IMR-90 (cell line): Measurements from ENCODE around the gene TRPM3. TPM values are rescaled to one million over a fixed set of nuclear protein-coding genes. Genes with fewer than 3 reads are reported as not detected.

Experiments used
- ATAC-seq: fragments of 200-7000 bp; cut with Tn5 transposase; 2 replicates; pipeline ENCODE4 v1.9.1; 2020; ENCODE audit warnings: low read depth, mild to moderate bottlenecking, moderate library complexity
- BruUV-seq: library from RNA; stranded (reverse); fragments of 400-500 nt; replicated peaks from 2 replicates; lab custom pipeline; 2021; lab: Mats Ljungman, UMichigan
- CTCF ChIA-PET: fragments of 300-600 bp; formaldehyde crosslinking; extraction: SDS; loops from one replicate; lab custom pipeline; 2021; ENCODE audit warnings: antibody characterized with exemption; lab: Yijun Ruan, JAX
- POLR2A ChIA-PET: fragments of 300-600 bp; sonication (Branson Sonifier 250); formaldehyde crosslinking; loops from one replicate; lab custom pipeline; 2022; ENCODE audit warnings: antibody characterized with exemption; ENCODE audit not compliant: unreplicated experiment; lab: Charles Lee
- DNase-seq: peaks from one replicate; pipeline ENCODE4 v3.0.0; 2013
- H2AFZ ChIP-seq: replicated peaks from 2 replicates; pipeline ENCODE3; 2013; ENCODE audit warnings: low read length, mild to moderate bottlenecking; ENCODE audit not compliant: poor library complexity
- H2AK5ac ChIP-seq: 2 replicates; pipeline ENCODE4 v1.6.1; 2013; ENCODE audit warnings: low read depth, low read length, inconsistent platforms
- H2AK9ac ChIP-seq: replicated peaks from 2 replicates; pipeline ENCODE3; 2013; ENCODE audit warnings: mild to moderate bottlenecking, low read depth, low read length, moderate library complexity; ENCODE audit not compliant: poor library complexity
- H2BK120ac ChIP-seq: 2 replicates; pipeline ENCODE4 v1.6.1; 2013; ENCODE audit warnings: low read depth, low read length, inconsistent platforms
- H2BK15ac ChIP-seq: 3 replicates; pipeline ENCODE4 v1.6.1; 2013; ENCODE audit warnings: low read depth, low read length, inconsistent platforms
- H2BK20ac ChIP-seq: 2 replicates; pipeline ENCODE4 v1.6.1; 2013; ENCODE audit warnings: low read depth, mild to moderate bottlenecking, inconsistent platforms, low read length, moderate library complexity
- H2BK5ac ChIP-seq: 2 replicates; pipeline ENCODE4 v1.6.1; 2013; ENCODE audit warnings: mild to moderate bottlenecking, low read depth, low read length, inconsistent platforms; ENCODE audit not compliant: poor library complexity, severe bottlenecking
- H3K14ac ChIP-seq: replicated peaks from 2 replicates; pipeline ENCODE4 v1.6.1; 2013; ENCODE audit warnings: low read depth, low read length, inconsistent platforms
- H3K18ac ChIP-seq: 2 replicates; pipeline ENCODE4 v1.6.1; 2013; ENCODE audit warnings: low read depth, low read length, control low read depth
- H3K23ac ChIP-seq: 2 replicates; pipeline ENCODE4 v1.6.1; 2013; ENCODE audit warnings: low read depth, low read length, inconsistent platforms
- H3K27ac ChIP-seq: 2 replicates; pipeline ENCODE4 v1.5.1; 2013; ENCODE audit warnings: mild to moderate bottlenecking, control low read depth, low read length; ENCODE audit not compliant: insufficient read depth
- H3K27me3 ChIP-seq: 2 replicates; pipeline ENCODE4 v1.6.1; 2013; ENCODE audit warnings: low read length; ENCODE audit not compliant: control insufficient read depth, insufficient read depth
- H3K36me3 ChIP-seq: 2 replicates; pipeline ENCODE4 v1.6.1; 2013; ENCODE audit warnings: low read length, mixed read lengths; ENCODE audit not compliant: control insufficient read depth, insufficient read depth
- H3K4ac ChIP-seq: 2 replicates; pipeline ENCODE4 v1.6.1; 2013; ENCODE audit warnings: low read depth, low read length, inconsistent platforms
- H3K4me1 ChIP-seq: 2 replicates; pipeline ENCODE4 v1.6.1; 2013; ENCODE audit warnings: low read length, mixed read lengths; ENCODE audit not compliant: control insufficient read depth, insufficient read depth
- H3K4me2 ChIP-seq: 2 replicates; pipeline ENCODE4 v1.6.1; 2013; ENCODE audit warnings: low read depth, mild to moderate bottlenecking, control low read depth, low read length, moderate library complexity
- H3K4me3 ChIP-seq: 2 replicates; pipeline ENCODE4 v1.5.1; 2013; ENCODE audit warnings: low read depth, mild to moderate bottlenecking, control low read depth, low read length, moderate library complexity; ENCODE audit not compliant: insufficient read depth
- H3K56ac ChIP-seq: 2 replicates; pipeline ENCODE4 v1.6.1; 2013; ENCODE audit warnings: low read length, inconsistent platforms; ENCODE audit not compliant: insufficient read depth; ENCODE audit errors: extremely low read depth
- H3K79me1 ChIP-seq, 2 experiments: 2 replicates each; pipeline ENCODE4 v1.6.1; 2013; ENCODE audit warnings: low read length in 2 of 2, inconsistent platforms in 1 of 2, low read depth in 1 of 2
- H3K9ac ChIP-seq: 2 replicates; pipeline ENCODE4 v1.6.1; 2013; ENCODE audit warnings: low read depth, low read length, control low read depth
- H3K9me1 ChIP-seq: 2 replicates; pipeline ENCODE4 v1.6.1; 2013; ENCODE audit warnings: low read length, inconsistent platforms; ENCODE audit not compliant: insufficient read depth
- H3K9me3 ChIP-seq: 2 replicates; pipeline ENCODE4 v1.6.1; 2013; ENCODE audit warnings: low read length; ENCODE audit not compliant: control insufficient read depth, insufficient read depth
- H4K20me1 ChIP-seq: 2 replicates; pipeline ENCODE4 v1.6.1; 2013; ENCODE audit warnings: low read length, inconsistent platforms; ENCODE audit not compliant: insufficient read depth
- H4K5ac ChIP-seq: 2 replicates; pipeline ENCODE4 v1.6.1; 2013; ENCODE audit warnings: mild to moderate bottlenecking, low read depth, low read length, control low read depth
- H4K8ac ChIP-seq, 2 experiments: 2 replicates each; pipeline ENCODE4 v1.6.1; 2013; ENCODE audit warnings: low read depth in 2 of 2, low read length in 2 of 2, control low read depth in 1 of 2, inconsistent platforms in 1 of 2
- H4K91ac ChIP-seq: 2 replicates; pipeline ENCODE4 v1.6.1; 2013; ENCODE audit warnings: low read depth, low read length, inconsistent platforms; ENCODE audit not compliant: insufficient read depth
- BHLHE40 ChIP-seq: fragments of 150-350 bp; IDR thresholded peaks from 2 replicates; pipeline ENCODE4 v1.6.1; 2016; ENCODE audit warnings: mild to moderate bottlenecking, low read depth, low read length
- MXI1 ChIP-seq: IDR thresholded peaks from 2 replicates; pipeline ENCODE4 v1.6.1; 2012; ENCODE audit warnings: low read depth, mild to moderate bottlenecking, low read length, moderate library complexity, borderline replicate concordance
- NFE2L2 ChIP-seq: fragments of 150-350 bp; IDR thresholded peaks from 2 replicates; pipeline ENCODE4 v1.6.1; 2016; ENCODE audit warnings: low read depth, mild to moderate bottlenecking, low read length
- POLR2A ChIP-seq: IDR thresholded peaks from 2 replicates; pipeline ENCODE4 v1.6.1; 2012; ENCODE audit warnings: mild to moderate bottlenecking, low read depth, low read length
- RAD21 ChIP-seq: IDR thresholded peaks from 2 replicates; pipeline ENCODE4 v1.6.1; 2012; ENCODE audit warnings: low read length, improper control_type of control experiment
- WGBS, 2 experiments: methylation state at CpG; one replicate each; pipeline versions ENCODE4 v1.1.5 to v1.1.7; 2013; ENCODE audit warnings: missing lambda C conversion rate in 2 of 2; ENCODE audit not compliant: insufficient read length in 1 of 2; ENCODE audit errors: extremely low coverage in 2 of 2; 5-methylcytosine and 5-hydroxymethylcytosine counted together
- dilution Hi-C: fragments of 300-500 bp; cut with HindIII; formaldehyde crosslinking; loops from one replicate; pipeline ENCODE4 v1.14.3; 2018; ENCODE audit warnings: low sequenced_read_pairs; ENCODE audit not compliant: unreplicated experiment
- in situ Hi-C: fragments of 300-500 bp; cut with MboI; formaldehyde crosslinking; loops from 3 replicates; pipeline ENCODE4 v1.14.3; 2019; ENCODE audit warnings: low sequenced_read_pairs, inconsistent platforms, mixed read lengths
- intact Hi-C: fragments of 100-400 bp; cut with micrococcal nuclease; formaldehyde crosslinking; loops from 2 replicates; pipeline ENCODE4 v1.10.0; 2022
- polyA plus RNA-seq, 3 experiments: library from polyadenylated mRNA; depleted of rRNA; stranded (reverse); fragments of >200 nt; gene quantifications; 2 replicates each; pipeline ENCODE4 v1.2.3, GENCODE V29; 2012; ENCODE audit warnings: low replicate concordance in 1 of 3
- total RNA-seq: library from RNA; depleted of rRNA; stranded (reverse); fragments of >200 nt; gene quantifications from 2 replicates; pipeline ENCODE4 v1.2.3, GENCODE V29; 2012
- TF ChIP-seq, protein P1 (sequence below): fragments of 150-350 bp; IDR thresholded peaks from 2 replicates; pipeline ENCODE4 v1.6.1; 2016; ENCODE audit warnings: low read depth, mild to moderate bottlenecking, low read length, moderate library complexity, borderline replicate concordance
- TF ChIP-seq, protein P2 (sequence below): conservative IDR thresholded peaks from 2 replicates; pipeline ENCODE4 v1.5.1; 2012; ENCODE audit warnings: mild to moderate bottlenecking, low read depth, low read length, improper control_type of control experiment

Gene TRPM3
- total and polyA plus RNA-seq, 2 of the 4 experiments (the other 2 are of a cell fraction), result not detected

DNA sequence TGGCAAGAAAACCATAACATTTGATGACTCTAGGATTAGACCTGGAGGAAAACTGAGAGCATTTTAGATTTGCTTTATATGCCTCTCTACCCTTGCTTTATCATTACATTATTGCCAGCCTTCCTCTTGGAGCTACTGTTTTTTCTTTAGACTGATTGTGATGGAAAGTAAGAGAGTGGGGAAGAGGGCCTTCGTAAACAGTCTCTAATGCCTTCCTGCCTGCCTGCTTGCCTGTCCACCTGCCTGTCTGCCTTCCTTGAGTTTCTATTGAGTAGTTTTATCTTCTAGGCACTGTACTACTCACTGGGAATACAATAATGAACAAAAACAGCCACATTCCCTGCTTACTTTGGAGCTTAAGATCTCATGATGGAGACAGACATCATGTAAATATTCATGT lies 189.3 kb downstream of the TRPM3 start:
- Histone ChIP-seq H4K20me1 (no peaks in the 10 kb centered on the region), H3K4ac (no peak overlapping the region), H2AK9ac (no peak overlapping the region), H3K79me1 (no peaks in the 10 kb centered on the region), H3K14ac (no peak overlapping the region), H2AFZ (no peak overlapping the region), H3K27me3 (peaks cover 13% of the 10 kb centered on the region; the same call in 1 of the 2 replicates), H3K9ac (no peak overlapping the region), H2BK20ac (no peak overlapping the region), H2BK15ac (no peak overlapping the region), H2BK5ac (no peak overlapping the region), H3K4me1 (no peaks in the 10 kb centered on the region), H3K27ac (no peak overlapping the region), H4K8ac (no peak overlapping the region), H3K23ac (no peak overlapping the region), H2BK120ac (no peak overlapping the region), H3K9me3 (no peaks in the 10 kb centered on the region), H3K36me3 (no peaks in the 10 kb centered on the region), H3K4me2 (no peak overlapping the region), H3K18ac (no peak overlapping the region), H4K91ac (no peak overlapping the region), H2AK5ac (no peak overlapping the region), H3K9me1 (no peaks in the 10 kb centered on the region), H3K56ac (no peak overlapping the region), H4K5ac (no peak overlapping the region), H3K4me3 (no peak overlapping the region)
- TF ChIP-seq RAD21 (no peak), MXI1 (no peak), NFE2L2 (no peak), BHLHE40 (no peak), POLR2A (no peak)
- TF ChIP-seq, protein P1, sequence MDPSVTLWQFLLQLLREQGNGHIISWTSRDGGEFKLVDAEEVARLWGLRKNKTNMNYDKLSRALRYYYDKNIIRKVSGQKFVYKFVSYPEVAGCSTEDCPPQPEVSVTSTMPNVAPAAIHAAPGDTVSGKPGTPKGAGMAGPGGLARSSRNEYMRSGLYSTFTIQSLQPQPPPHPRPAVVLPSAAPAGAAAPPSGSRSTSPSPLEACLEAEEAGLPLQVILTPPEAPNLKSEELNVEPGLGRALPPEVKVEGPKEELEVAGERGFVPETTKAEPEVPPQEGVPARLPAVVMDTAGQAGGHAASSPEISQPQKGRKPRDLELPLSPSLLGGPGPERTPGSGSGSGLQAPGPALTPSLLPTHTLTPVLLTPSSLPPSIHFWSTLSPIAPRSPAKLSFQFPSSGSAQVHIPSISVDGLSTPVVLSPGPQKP, result no peak
- TF ChIP-seq, protein P2, sequence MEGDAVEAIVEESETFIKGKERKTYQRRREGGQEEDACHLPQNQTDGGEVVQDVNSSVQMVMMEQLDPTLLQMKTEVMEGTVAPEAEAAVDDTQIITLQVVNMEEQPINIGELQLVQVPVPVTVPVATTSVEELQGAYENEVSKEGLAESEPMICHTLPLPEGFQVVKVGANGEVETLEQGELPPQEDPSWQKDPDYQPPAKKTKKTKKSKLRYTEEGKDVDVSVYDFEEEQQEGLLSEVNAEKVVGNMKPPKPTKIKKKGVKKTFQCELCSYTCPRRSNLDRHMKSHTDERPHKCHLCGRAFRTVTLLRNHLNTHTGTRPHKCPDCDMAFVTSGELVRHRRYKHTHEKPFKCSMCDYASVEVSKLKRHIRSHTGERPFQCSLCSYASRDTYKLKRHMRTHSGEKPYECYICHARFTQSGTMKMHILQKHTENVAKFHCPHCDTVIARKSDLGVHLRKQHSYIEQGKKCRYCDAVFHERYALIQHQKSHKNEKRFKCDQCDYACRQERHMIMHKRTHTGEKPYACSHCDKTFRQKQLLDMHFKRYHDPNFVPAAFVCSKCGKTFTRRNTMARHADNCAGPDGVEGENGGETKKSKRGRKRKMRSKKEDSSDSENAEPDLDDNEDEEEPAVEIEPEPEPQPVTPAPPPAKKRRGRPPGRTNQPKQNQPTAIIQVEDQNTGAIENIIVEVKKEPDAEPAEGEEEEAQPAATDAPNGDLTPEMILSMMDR, result no peak
- DNase-seq (no peak), ATAC-seq (no peak)
- BruUV-seq, result no TSS peak
- ChIA-PET POLR2A (no interaction called here), CTCF (interaction anchor here (1.0 kb wide), 1 partner anchor 26 kb away, joined by 3 read pairs; no protein-coding TSS in a partner anchor)
- dilution Hi-C loops (no loop called here), intact Hi-C loops (no loop called here), in situ Hi-C loops (no loop called here)
- WGBS, 2 experiments, result no CpG with 5 or more reads among the region's 1 CpG
